ENCODE measurements around the gene SPG11.
"Not testable (repeated sequence)": the region's sequence is repeated elsewhere in the genome, so short reads cannot be mapped to it uniquely, and the experiment has no call there.

The SPG11 gene

DNA sequence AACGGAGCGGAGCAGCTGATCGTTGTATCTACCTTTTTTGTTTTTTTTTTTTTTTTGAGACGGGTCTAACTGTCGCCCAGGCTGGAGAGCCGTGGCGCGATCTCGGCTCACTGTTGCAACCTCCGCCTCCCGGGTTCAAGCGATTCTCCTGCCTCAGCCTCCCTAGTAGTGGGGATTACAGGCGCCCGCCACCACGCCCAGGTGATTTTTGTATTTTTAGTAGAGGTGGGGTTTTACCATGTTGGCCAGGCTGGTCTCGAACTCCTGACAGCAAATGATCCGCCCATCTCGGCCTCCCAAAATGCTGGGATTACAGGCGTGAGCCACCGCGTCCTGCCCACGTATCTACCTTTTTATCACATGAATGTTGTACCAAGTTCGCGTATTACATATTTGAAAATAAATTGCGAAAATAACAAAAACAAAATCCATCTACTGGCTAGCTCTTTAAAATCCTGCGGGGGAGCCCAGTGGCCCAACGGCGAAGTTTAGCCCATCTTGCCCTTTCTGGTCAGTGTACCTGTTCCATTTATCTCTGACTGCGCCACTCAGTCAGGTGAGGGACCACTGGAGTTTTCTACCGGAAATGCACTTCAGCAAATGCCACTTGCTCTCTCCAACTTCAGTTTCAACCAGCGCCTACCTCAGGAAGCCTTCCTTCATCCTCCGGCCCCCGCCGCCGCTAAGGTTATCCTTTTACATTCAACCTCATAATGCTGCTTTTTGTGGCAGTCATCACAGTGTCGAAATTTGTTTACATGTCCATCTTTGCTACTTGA lies 127.8 kb downstream of the SPG11 start:
- TF ChIP-seq, protein P1, sequence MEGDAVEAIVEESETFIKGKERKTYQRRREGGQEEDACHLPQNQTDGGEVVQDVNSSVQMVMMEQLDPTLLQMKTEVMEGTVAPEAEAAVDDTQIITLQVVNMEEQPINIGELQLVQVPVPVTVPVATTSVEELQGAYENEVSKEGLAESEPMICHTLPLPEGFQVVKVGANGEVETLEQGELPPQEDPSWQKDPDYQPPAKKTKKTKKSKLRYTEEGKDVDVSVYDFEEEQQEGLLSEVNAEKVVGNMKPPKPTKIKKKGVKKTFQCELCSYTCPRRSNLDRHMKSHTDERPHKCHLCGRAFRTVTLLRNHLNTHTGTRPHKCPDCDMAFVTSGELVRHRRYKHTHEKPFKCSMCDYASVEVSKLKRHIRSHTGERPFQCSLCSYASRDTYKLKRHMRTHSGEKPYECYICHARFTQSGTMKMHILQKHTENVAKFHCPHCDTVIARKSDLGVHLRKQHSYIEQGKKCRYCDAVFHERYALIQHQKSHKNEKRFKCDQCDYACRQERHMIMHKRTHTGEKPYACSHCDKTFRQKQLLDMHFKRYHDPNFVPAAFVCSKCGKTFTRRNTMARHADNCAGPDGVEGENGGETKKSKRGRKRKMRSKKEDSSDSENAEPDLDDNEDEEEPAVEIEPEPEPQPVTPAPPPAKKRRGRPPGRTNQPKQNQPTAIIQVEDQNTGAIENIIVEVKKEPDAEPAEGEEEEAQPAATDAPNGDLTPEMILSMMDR (conservative IDR thresholded peaks at IDR 0.05; ENCODE audit: low read depth), result no peak
- POLR2A ChIA-PET (ENCODE audit: low non-redundant PET), result no interaction called here
- H3K27ac ChIP-seq, result peak overlapping the region; percentile 100
- peak; percentile 19 for DNase-seq (ENCODE audit: low spot score)
- CTCF ChIA-PET, result no interaction called here

GRCh38 chr15:44535092-44535491 lies 128.4 kb downstream of the SPG11 start:
- no peak for DNase-seq (ENCODE audit: low spot score)
- peak overlapping the region; percentile 100 for H3K27ac ChIP-seq
- ChIA-PET POLR2A (ENCODE audit: low non-redundant PET) (no interaction called here), CTCF (no interaction called here)
- TF ChIP-seq, protein P1 (conservative IDR thresholded peaks at IDR 0.05; ENCODE audit: low read depth), result no peak

- ChIA-PET CTCF (no interaction called here), POLR2A (ENCODE audit: low non-redundant PET) (no interaction called here)
- no peak for DNase-seq (ENCODE audit: low spot score)
- TF ChIP-seq, protein P1 (conservative IDR thresholded peaks at IDR 0.05; ENCODE audit: low read depth), result 0 out of 2 replicates have a peak, but pooled peaks have one; percentile 19
- peak overlapping the region; percentile 28 for H3K27ac ChIP-seq
Measured at GRCh38 chr15:44532689-44533088, 130.8 kb downstream of the SPG11 start.

DNA sequence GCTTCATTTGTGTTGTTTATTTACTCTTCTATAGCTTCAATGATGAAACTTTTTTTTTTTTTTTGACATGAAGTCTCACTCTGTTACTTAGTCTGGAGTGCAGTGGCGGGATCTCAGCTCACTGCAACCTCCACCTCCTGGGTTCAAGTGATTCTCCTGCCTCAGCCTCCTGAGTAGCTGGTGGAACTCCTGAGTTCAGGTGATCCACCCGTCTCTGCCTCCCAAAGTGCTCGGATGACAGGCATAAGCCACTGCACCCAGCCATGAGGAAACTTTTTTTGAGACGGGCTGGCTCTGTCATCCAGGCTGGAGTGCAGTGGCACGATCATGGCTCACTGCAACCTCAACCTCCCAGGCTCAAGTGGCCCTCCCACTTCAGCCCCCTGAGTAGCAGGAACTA lies 131.2 kb downstream of the SPG11 start:
- DNase-seq (ENCODE audit: low spot score); CTCF ChIA-PET; POLR2A ChIA-PET (ENCODE audit: low non-redundant PET): not testable (repeated sequence)
- H3K27ac ChIP-seq, result peak overlapping the region; percentile 28

- DNase-seq (ENCODE audit: low spot score), result no peak
- ChIA-PET POLR2A (ENCODE audit: low non-redundant PET) (no interaction called here), CTCF (interaction anchor here (0.7 kb wide), 2 partner anchors 16 to 85 kb away, joined by 3 to 4 read pairs; no protein-coding TSS in a partner anchor)
- TF ChIP-seq, protein P1 (conservative IDR thresholded peaks at IDR 0.05; ENCODE audit: low read depth), result no peak
- H3K27ac ChIP-seq, result no peak overlapping the region
Measured at GRCh38 chr15:44530653-44531052, 132.8 kb downstream of the SPG11 start.

- ChIA-PET CTCF (interaction anchor here (0.7 kb wide), 2 partner anchors 16 to 85 kb away, joined by 3 to 4 read pairs; no protein-coding TSS in a partner anchor), POLR2A (ENCODE audit: low non-redundant PET) (no interaction called here)
- TF ChIP-seq, protein P1 (conservative IDR thresholded peaks at IDR 0.05; ENCODE audit: low read depth), result no peak
Measured at GRCh38 chr15:44529864-44530604, 133.4 kb downstream of the SPG11 start.

DNA sequence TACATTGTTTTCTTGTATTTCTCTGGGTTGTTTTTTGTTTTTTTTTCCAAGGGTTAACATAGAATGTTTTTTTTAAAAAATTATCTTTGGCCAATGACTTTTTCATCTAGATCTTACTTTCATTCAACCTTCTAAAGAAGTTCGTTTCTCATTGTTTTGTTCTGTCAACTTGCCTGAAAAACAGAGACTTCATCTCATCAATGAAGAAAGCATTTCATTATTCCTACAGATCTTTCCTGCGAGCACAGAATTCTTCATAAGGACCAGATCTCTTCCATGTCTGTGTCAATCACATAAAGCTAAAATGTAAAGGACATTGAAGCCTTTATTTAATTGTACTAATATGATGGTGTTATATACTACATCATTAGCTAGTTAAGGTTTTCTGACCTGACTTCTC lies 136.2 kb downstream of the SPG11 start:
- ChIA-PET POLR2A (ENCODE audit: low non-redundant PET) (interaction anchor here (0.5 kb wide), 1 partner anchor 132 kb away, joined by 4 read pairs; no protein-coding TSS in a partner anchor), CTCF (no interaction called here)
- TF ChIP-seq, protein P1 (conservative IDR thresholded peaks at IDR 0.05; ENCODE audit: low read depth), result no peak
- H3K27ac ChIP-seq, result no peak overlapping the region
- no peak for DNase-seq (ENCODE audit: low spot score)

More at GRCh38 chr15:44529864-44530604, 133.4 kb downstream of the SPG11 start:
- H3K27ac ChIP-seq, result no peak overlapping the region
- no peak for DNase-seq (ENCODE audit: low spot score)
